DMS114 treated with DMSO at 0.1 percent for 48 hours (cell line): Measurements from ENCODE around the gene DLX4.

Experiments used
- DNase-seq: peaks from one replicate; lab custom pipeline; 2025; ENCODE audit not compliant: unreplicated experiment; lab: John Stamatoyannopoulos, UW

Gene DLX4

GRCh38 chr17:50003911-50004310, 34.9 kb downstream of the DLX4 start:
- no peak for DNase-seq

- DNase-seq, result no peak
Observed at GRCh38 chr17:50009282-50009681, 40.3 kb downstream of the DLX4 start.

- no peak for DNase-seq
Observed at GRCh38 chr17:50013079-50013478, 44.1 kb downstream of the DLX4 start.

GRCh38 chr17:50014471-50015088, 45.6 kb downstream of the DLX4 start:
- no peak for DNase-seq

- DNase-seq, result no peak
Observed at GRCh38 chr17:50015146-50015545, 46.2 kb downstream of the DLX4 start.

- no peak for DNase-seq
Observed at GRCh38 chr17:50018909-50019308, 49.9 kb downstream of the DLX4 start.

GRCh38 chr17:50020841-50021599, 52.0 kb downstream of the DLX4 start:
- DNase-seq, result no peak

GRCh38 chr17:50021681-50022370, 52.8 kb downstream of the DLX4 start:
- DNase-seq, result no peak

GRCh38 chr17:50022463-50023130, 53.6 kb downstream of the DLX4 start:
- no peak for DNase-seq

- DNase-seq, result no peak
Observed at GRCh38 chr17:50023520-50023919, 54.5 kb downstream of the DLX4 start.
